GM12864 (cell line): ENCODE measurements around the gene LRPAP1.

Experiments
- DNase-seq: peaks from one replicate; pipeline ENCODE4 v3.0.0-alpha.2; 2011; ENCODE audit warnings: low read depth
- H3K4me3 ChIP-seq: 2 replicates; pipeline ENCODE4 v1.5.1; 2011; ENCODE audit warnings: mild to moderate bottlenecking, low read depth, low read length, control low read depth
- CTCF ChIP-seq: IDR thresholded peaks from 2 replicates; pipeline ENCODE4 v1.5.1; 2011; ENCODE audit warnings: low read depth, mild to moderate bottlenecking, moderate library complexity, low read length, control low read depth, inconsistent platforms; ENCODE audit errors: missing control alignments

The LRPAP1 gene

DNA sequence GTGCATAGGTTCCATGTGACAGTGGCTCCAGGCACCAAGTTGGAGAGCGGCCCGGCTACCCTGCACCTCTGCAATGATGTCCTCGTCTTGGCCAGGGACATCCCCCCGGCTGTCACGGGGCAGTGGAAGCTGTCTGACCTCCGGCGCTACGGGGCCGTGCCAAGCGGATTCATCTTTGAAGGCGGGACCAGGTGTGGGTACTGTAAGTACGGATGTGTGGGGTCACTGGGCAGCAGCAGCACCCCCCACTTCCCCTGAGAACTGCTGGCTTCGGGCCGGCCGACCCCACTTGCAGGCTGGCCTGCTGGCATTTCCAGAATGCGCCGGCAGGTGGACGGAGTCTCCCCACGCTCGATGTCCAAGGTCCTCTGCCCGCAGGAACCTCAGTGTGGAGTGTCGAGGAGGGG is 55.9 kb downstream of the LRPAP1 start:
- no peak for TF ChIP-seq CTCF
- H3K4me3 ChIP-seq, result no peak overlapping the region
- DNase-seq, result no peak

DNA sequence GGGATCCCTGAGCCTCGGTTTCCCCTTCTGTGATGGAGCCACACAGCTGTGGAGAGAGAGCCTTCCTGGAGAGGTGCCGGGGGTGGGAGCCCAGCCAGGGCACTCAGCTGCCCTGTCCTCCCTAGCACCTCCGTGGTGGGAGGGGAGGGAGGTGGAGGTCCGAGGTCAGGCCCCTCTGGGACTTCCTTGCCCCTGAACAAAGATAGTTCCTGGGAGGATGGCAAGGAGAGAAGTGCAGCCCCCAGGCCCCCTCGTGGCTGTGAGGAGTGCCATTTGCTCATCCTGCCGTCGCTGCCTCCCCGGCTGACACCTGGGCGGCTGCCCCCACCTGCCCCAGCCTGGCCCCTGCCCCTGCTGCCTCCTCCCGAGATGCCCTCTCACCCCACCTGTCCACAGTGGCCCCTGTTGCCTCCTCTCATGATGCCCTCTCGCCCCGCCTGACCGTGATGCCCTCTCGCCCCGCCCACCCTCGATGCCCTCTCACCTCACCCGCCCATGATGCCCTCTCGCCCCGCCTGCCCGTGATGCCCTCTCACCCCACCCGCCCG is 56.4 kb downstream of the LRPAP1 start:
- H3K4me3 ChIP-seq, result no peak overlapping the region
- TF ChIP-seq CTCF, result no peak
- DNase-seq, result no peak

GRCh38 chr4:3475041-3475712 is 57.0 kb downstream of the LRPAP1 start:
- TF ChIP-seq CTCF, result no peak
- DNase-seq, result no peak
- no peak overlapping the region for H3K4me3 ChIP-seq

DNA sequence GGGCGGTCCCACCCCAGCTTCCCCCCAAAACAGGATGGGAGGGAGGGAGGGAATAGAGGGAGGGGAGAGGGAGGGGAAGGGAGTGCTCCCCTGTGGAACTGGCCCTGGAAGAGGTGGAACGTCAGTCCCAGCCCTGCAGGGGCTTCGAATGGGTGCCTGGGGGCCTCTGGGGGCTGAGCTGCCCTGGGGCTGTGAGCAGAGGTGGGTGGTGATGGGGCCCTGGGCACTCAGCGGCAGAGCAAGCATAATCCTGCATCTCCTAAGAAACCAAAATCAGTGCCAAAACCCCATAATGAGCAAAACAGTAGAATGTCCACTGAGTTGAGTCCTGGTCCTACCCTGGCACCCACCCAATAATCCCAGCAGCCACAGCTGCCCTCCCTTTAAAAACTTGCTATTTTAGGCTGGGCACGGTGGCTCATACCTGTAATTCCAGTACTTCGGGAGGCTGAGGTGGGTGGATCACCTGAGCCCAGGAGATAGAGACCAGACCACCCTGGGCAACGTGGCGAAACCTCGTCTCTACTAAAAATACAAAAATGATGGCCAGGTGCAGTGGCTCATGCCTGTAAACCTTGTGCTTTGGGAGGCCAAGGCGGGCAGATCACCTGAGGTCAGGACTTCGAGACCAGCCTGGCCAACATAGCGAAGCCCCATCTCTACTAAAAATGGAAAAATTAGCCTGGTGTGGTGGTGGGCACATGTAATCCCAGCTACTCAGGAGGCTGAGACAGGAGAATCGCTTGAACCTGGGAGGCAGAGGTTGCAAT is 58.0 kb downstream of the LRPAP1 start:
- H3K4me3 ChIP-seq, result no peak overlapping the region
- DNase-seq, result no peak
- TF ChIP-seq CTCF, result no peak

DNA sequence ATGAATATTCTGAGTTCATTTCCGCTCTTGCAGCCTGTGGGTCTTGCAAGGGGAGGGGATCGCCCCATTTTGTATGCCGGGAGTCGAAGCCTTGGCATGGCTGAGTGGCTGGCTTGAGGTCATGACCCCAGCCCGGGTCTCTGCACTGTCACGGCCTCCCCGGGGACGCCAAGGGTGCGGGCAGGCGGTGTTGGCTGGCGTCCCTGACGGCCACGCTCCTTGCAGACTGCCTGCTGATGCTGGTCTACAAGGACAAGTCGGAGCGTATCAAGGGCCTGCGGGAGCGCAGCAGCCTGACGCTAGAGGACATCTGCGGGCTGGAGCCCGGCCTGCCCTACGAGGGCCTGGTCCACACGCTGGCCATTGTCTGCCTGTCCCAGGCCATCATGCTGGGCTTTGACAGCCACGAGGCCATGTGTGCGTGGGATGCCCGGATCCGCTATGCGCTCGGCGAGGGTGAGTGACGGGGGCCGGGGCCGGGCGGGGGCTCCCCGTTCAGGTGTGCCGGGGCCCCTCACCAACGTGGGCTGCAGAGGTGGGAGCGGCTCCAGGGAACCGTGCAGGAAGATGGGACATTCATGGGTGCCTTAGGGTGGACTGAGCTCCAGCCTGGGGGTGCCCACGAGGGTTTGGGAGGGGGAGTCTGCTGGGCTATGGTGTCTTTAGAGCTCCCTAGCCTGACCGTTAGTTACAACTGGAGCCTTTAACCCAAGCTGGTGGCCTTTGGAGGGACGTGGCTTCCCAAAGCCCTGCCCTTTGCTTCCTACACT is 58.9 kb downstream of the LRPAP1 start:
- DNase-seq, result no peak
- H3K4me3 ChIP-seq, result no peak overlapping the region
- no peak for TF ChIP-seq CTCF

- no peak for TF ChIP-seq CTCF
- DNase-seq, result no peak
- no peak overlapping the region for H3K4me3 ChIP-seq
Measured at GRCh38 chr4:3472411-3473141, 59.6 kb downstream of the LRPAP1 start.
